Chondrocyte (in vitro differentiated cells): Measurements from ENCODE around the gene STARD10. TPM values are rescaled to one million over a fixed set of nuclear protein-coding genes. Genes with fewer than 3 reads are reported as not detected.

ENCODE experiments used
- DNase-seq: peaks from one replicate; pipeline ENCODE4 v3.0.0; 2021; ENCODE audit warnings: mixed read lengths, low spot score
- H3K27ac Mint-ChIP-seq: one replicate; pipeline ENCODE4 v1.8.0; 2021; ENCODE audit warnings: mild to moderate bottlenecking, moderate library complexity, mixed read lengths; ENCODE audit not compliant: unreplicated experiment
- H3K27me3 Mint-ChIP-seq: 2 replicates; pipeline ENCODE4 v1.8.0; 2021; ENCODE audit warnings: low read depth, mixed read lengths
- H3K36me3 Mint-ChIP-seq: 2 replicates; pipeline ENCODE4 v1.8.0; 2021; ENCODE audit warnings: low read depth, mixed read lengths
- H3K4me1 Mint-ChIP-seq: 2 replicates; pipeline ENCODE4 v1.8.0; 2021; ENCODE audit warnings: low read depth, mild to moderate bottlenecking, mixed read lengths
- H3K4me3 Mint-ChIP-seq: one replicate; pipeline ENCODE4 v1.8.0; 2021; ENCODE audit warnings: mild to moderate bottlenecking, moderate library complexity, mixed read lengths; ENCODE audit not compliant: unreplicated experiment
- H3K9me3 Mint-ChIP-seq: 2 replicates; pipeline ENCODE4 v1.8.0; 2021; ENCODE audit warnings: low read depth, mixed read lengths
- total RNA-seq: library from RNA; stranded (reverse); gene quantifications from 3 replicates; pipeline ENCODE4 v1.2.1, GENCODE V29; 2021
- TF ChIP-seq, protein P1 (sequence below): fragments of 200-600 bp; sonication (generic); IDR thresholded peaks from 2 replicates; pipeline ENCODE4 v1.5.0; 2021; ENCODE audit warnings: antibody characterized with exemption, mild to moderate bottlenecking, moderate library complexity

STARD10 gene
- total RNA-seq, 1 donor from 2014 or later, result 79.4 TPM

DNA sequence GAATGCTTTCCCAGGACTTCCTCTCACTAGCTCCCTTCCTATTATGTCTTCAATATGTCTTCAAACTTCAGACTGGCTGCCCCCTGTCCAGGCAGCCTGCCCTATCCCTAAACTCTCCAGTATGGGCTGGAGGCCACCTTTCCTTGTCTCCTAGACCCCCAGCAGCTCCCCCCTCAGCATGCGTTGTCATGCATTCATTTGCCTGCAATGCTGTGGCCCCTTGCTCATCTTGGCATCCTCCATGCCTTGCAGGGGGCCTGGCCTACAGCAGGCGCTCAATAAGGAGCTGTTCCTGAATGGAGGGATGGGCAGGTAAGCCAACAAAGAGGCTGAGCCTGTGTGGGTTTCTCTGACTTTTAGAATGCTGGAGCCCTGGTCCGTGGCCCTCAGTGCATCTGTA, 25.3 kb downstream of the STARD10 start:
- H3K4me1 Mint-ChIP-seq, result peaks cover 43% of the 10 kb centered on the region
- TF ChIP-seq, protein P1, sequence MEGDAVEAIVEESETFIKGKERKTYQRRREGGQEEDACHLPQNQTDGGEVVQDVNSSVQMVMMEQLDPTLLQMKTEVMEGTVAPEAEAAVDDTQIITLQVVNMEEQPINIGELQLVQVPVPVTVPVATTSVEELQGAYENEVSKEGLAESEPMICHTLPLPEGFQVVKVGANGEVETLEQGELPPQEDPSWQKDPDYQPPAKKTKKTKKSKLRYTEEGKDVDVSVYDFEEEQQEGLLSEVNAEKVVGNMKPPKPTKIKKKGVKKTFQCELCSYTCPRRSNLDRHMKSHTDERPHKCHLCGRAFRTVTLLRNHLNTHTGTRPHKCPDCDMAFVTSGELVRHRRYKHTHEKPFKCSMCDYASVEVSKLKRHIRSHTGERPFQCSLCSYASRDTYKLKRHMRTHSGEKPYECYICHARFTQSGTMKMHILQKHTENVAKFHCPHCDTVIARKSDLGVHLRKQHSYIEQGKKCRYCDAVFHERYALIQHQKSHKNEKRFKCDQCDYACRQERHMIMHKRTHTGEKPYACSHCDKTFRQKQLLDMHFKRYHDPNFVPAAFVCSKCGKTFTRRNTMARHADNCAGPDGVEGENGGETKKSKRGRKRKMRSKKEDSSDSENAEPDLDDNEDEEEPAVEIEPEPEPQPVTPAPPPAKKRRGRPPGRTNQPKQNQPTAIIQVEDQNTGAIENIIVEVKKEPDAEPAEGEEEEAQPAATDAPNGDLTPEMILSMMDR, result no peak
- no peak overlapping the region for H3K27ac Mint-ChIP-seq
- H3K36me3 Mint-ChIP-seq, result no peaks in the 10 kb centered on the region
- H3K27me3 Mint-ChIP-seq, result no peaks in the 10 kb centered on the region
- no peak overlapping the region for H3K4me3 Mint-ChIP-seq
- no peak for DNase-seq
- H3K9me3 Mint-ChIP-seq, result no peaks in the 10 kb centered on the region

DNA sequence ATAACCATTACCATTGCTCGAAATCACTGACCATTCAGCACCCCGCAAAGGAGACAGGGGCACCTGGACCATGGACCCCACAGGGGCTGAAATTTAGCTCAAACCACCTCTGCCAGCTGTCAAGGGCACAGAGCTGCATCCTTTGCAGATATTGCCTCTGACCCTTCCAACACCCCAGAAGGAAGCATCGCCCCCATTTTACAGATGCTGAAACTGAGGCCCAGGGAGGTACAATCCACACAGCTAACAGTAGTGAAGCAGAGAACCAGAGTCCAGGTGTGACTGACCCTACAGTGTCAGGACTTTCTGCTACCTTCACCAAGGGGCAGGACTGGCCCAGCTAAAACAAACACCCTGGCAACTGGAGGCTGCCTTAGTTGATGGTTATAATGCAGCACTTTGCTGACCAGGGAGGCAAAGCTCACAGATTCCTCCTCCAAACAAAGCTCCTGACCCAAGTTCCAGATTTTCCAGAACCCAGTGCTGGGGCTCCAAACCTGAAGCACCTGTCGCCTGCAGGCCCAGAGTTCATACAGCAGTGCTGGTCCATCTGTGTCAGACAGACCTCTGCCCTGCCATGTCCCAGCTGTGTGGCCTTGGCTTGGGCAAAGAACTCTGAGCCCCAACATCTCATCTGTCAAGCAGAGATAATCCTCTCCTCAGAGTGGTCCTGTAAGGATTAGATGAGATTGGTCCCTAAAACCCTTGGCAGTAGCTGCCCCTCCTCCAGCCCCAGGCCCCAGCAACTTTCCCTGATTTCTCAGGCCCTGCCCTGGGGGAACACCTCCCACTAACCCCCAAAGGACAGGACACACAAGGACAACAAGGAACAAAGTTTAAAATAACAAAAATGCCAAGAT, 26.4 kb downstream of the STARD10 start:
- H3K27me3 Mint-ChIP-seq, result no peaks in the 10 kb centered on the region
- no peak overlapping the region for H3K4me3 Mint-ChIP-seq
- H3K27ac Mint-ChIP-seq, result no peak overlapping the region
- no peak for DNase-seq
- no peaks in the 10 kb centered on the region for H3K36me3 Mint-ChIP-seq
- H3K4me1 Mint-ChIP-seq, result peaks cover 32% of the 10 kb centered on the region
- H3K9me3 Mint-ChIP-seq, result no peaks in the 10 kb centered on the region
- TF ChIP-seq, protein P1, result no peak

- Mint-ChIP-seq H3K4me3 (no peak overlapping the region), H3K9me3 (peaks cover 2% of the 10 kb centered on the region), H3K27me3 (no peaks in the 10 kb centered on the region), H3K4me1 (peaks cover 24% of the 10 kb centered on the region), H3K27ac (no peak overlapping the region), H3K36me3 (no peaks in the 10 kb centered on the region)
- TF ChIP-seq, protein P1, result no peak
- no peak for DNase-seq
Observed at GRCh38 chr11:72766152-72766902, 27.5 kb downstream of the STARD10 start.

- Mint-ChIP-seq H3K27me3 (no peaks in the 10 kb centered on the region), H3K4me3 (no peak overlapping the region), H3K36me3 (peaks cover 6% of the 10 kb centered on the region), H3K27ac (no peak overlapping the region), H3K9me3 (peaks cover 12% of the 10 kb centered on the region), H3K4me1 (peaks cover 24% of the 10 kb centered on the region)
- TF ChIP-seq, protein P1, result no peak
- peak; percentile 76 for DNase-seq
Observed at GRCh38 chr11:72764503-72764902, 29.3 kb downstream of the STARD10 start.

DNA sequence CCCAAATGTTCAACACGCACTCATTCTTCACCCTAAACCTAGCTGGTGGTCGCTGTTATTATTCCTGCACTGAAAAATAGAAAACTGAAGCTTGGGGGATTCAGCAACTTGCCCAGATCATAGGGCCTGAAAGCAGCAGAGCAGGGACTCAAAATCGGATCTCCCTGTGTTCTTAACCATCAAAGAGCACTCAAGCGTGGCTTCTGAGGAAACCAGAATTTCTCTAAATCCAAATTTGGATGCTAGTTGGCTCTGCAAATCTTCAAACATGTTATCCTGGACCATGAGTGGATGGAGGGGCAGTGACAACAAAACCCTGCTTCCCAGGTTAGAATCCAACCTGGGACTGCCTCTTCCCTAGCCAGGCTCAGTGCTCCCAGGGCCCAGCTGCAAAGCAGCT, 30.0 kb downstream of the STARD10 start:
- Mint-ChIP-seq H3K36me3 (peaks cover 9% of the 10 kb centered on the region), H3K27me3 (no peaks in the 10 kb centered on the region), H3K9me3 (peaks cover 12% of the 10 kb centered on the region), H3K4me1 (peaks cover 30% of the 10 kb centered on the region), H3K27ac (no peak overlapping the region), H3K4me3 (no peak overlapping the region)
- TF ChIP-seq, protein P1, result no peak
- no peak for DNase-seq
